AG09319 (cell line): ENCODE data around the gene HIVEP2.

Source experiments
- DNase-seq: peaks from one replicate; pipeline ENCODE4 v3.0.0-alpha.2; 2010; ENCODE audit warnings: low read depth; ENCODE audit errors: extremely low read depth
- CTCF ChIP-seq: IDR thresholded peaks from 2 replicates; pipeline ENCODE4 v1.5.1; 2011; ENCODE audit warnings: low read depth, mild to moderate bottlenecking, inconsistent platforms, low read length, moderate library complexity

Gene HIVEP2

GRCh38 chr6:142968601-142969000 is 23.6 kb upstream of the HIVEP2 start:
- no peak for TF ChIP-seq CTCF
- DNase-seq: no peak

- no peak for DNase-seq
- TF ChIP-seq CTCF: no peak
Measured at GRCh38 chr6:142966294-142966693, 21.3 kb upstream of the HIVEP2 start.

GRCh38 chr6:142965164-142965563 is 20.2 kb upstream of the HIVEP2 start:
- DNase-seq: no peak
- TF ChIP-seq CTCF: no peak

GRCh38 chr6:142960098-142960497 is 15.1 kb upstream of the HIVEP2 start:
- TF ChIP-seq CTCF: no peak
- no peak for DNase-seq

GRCh38 chr6:142958343-142958742 is 13.4 kb upstream of the HIVEP2 start:
- DNase-seq: no peak
- no peak for TF ChIP-seq CTCF

- no peak for DNase-seq
- TF ChIP-seq CTCF: no peak
Measured at GRCh38 chr6:142956726-142957125, 11.8 kb upstream of the HIVEP2 start.

- DNase-seq: no peak
- no peak for TF ChIP-seq CTCF
Measured at GRCh38 chr6:142954844-142955243, 9.9 kb upstream of the HIVEP2 start.
